Measurements from ENCODE around the gene XRCC5.

- TF ChIP-seq YY1 (IDR thresholded peaks at IDR 0.05; ENCODE audit: insufficient read depth, insufficient read length) (no peak), SUZ12 (IDR thresholded peaks at IDR 0.05; ENCODE audit: extremely low read depth, insufficient read depth, insufficient read length) (no peak)
Observed at GRCh38 chr2:216117561-216118340, 8.6 kb downstream of the XRCC5 start.
